GM19468 (cell line): Measurements from ENCODE around the gene PBX4.

ENCODE experiments used
- ATAC-seq: cut with Tn5 transposase; IDR thresholded peaks from one replicate; pipeline ENCODE4 v1.9.1; 2021; ENCODE audit warnings: mild to moderate bottlenecking, moderate library complexity, moderate number of reproducible peaks; ENCODE audit not compliant: unreplicated experiment; ENCODE audit errors: extremely low read depth

The PBX4 gene

GRCh38 chr19:19650331-19650730 lies 31.8 kb upstream of the PBX4 start:
- ATAC-seq, result no peak

DNA sequence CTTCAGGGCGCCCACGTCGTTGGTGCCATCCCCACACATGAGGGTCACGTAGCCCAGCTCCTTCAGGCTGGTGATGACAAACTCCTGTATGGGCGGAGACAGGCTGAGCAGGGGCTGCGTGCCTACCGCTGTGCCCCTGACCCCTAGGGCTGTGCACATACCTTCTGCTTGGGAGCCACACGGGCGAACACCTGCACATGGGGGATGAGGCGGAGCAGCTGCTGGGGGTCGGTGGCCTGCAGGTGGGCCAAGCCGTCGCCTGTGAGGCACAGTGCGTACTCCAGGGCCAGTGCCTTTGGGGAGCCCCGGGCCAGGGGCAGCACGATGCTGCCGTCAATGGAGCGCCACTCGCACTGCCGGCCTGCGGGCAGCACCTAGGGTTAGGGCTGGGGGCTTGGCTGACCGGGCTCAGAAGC lies 31.1 kb upstream of the PBX4 start:
- no peak for ATAC-seq

GRCh38 chr19:19649155-19649554 lies 30.7 kb upstream of the PBX4 start:
- ATAC-seq, result no peak

- no peak for ATAC-seq
Measured at GRCh38 chr19:19647037-19647835, 28.7 kb upstream of the PBX4 start.

GRCh38 chr19:19645233-19645870 lies 26.9 kb upstream of the PBX4 start:
- no peak for ATAC-seq

- no peak for ATAC-seq
Measured at GRCh38 chr19:19644054-19644388, 25.5 kb upstream of the PBX4 start.

GRCh38 chr19:19643158-19644053 lies 24.9 kb upstream of the PBX4 start, which contains the start of gene GMIP:
GMIP (minus strand) TSS chr19:19643657; CDS start chr19:19643529, 128 bp downstream.
- no peak for ATAC-seq

DNA sequence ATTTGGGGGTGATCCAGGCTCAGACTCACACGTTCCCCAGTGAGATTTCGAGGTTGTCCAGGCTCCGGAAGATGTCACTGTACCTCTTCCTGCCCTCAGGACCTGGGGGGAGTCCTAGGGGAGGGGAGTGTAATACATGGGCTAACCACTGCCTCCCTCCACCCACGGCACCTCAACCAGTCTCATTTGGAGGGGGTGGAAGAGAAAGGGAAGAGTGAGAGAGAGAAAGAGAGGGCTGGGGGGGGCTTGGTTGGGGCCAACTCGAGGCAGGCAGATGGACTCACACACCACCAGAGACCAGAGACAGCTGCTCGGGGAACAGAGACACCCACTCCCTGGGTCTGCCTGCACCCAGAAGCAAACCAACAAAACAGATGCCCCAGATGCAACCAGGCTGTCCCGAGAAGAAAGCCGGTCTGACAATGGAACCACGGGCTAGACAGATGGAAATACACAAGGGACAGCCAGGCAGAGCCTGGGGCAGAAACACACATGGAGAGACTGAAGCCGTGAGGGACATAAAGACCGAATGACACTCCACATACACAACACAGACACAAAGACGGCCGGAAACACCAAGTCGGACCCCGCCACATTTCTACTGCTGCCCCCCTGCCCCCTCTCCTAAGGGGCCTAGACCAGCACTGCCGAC lies 24.1 kb upstream of the PBX4 start:
- no peak for ATAC-seq

GRCh38 chr19:19637523-19638251 lies 19.2 kb upstream of the PBX4 start:
- no peak for ATAC-seq

DNA sequence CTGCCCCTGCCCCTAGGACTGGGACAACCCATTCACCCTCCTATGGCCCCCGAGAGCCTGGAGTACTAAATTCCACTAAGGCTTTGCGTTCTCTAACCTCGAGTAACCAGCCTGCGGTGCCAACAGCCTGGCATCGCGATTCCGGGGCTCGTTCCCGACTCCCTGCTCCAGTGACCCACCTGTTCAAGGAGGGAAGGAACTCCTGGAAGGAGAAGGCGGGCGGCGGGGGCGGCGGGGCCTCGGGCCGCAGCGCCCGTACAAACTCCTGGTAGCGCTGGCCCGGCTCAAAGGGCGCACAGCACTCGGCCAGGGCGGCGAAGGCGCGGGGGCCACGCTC lies 18.7 kb upstream of the PBX4 start:
- no peak for ATAC-seq

- ATAC-seq, result no peak
Measured at GRCh38 chr19:19636573-19637185, 18.2 kb upstream of the PBX4 start.

DNA sequence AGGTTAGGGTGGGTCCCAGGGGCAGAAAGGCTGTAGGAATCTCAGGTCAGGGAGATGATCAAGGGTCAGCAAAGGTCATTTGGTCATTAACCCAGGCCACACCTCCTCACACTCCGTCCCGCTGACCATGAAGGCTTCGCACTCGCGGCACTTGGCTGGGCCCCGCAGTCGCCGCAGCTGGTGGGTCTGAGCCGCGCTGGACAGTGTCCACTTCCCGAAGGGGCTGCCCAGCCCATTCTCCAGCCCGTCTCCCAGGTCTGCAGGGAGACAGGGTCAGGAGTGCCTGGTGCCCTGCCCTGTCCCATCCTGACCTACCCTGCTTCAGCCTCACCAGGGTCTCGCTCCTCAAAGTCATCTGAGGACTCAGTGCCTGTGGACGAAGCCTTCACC lies 16.8 kb upstream of the PBX4 start:
- ATAC-seq, result no peak

DNA sequence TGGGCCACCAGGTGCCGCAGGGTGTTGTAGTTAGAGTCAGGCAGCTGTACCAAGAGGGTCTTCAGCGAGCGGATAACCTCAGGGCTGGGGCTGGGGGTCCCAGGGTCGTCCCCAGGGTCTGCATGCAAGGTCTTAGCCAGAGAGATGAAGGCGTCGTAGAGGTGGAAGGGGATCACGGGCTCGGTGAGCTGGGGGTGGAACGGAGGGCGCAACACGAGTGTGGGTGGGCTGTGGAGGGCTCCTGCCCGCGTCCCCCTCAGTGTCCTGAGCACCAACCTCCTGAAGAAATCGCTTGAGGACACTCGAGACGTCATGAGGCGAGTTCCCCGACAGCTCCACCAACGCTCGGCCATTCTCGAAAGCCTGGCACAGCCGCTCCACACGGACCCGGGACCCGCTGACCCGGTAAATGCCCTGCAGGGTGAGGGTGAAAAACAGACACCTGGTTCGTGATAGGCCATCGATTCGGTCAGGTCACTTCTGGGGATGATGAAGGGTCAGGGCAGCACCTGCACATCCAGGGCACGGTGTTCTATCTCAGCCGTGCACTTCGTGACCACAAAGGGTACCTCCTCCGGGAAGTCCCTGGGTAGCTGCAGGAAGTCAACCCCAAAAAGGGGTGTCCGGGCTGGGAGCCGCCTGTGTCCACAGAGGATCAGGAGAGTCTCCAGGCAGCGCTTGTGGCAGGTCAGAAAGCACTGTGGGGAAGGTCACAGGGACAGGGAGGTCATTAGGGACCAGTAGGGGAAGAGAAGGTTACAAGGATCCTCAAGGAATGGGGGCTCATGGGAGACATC lies 16.2 kb upstream of the PBX4 start:
- no peak for ATAC-seq

GRCh38 chr19:19633711-19634515 lies 15.4 kb upstream of the PBX4 start:
- no peak for ATAC-seq

- ATAC-seq, result no peak
Measured at GRCh38 chr19:19632661-19633060, 14.2 kb upstream of the PBX4 start.

GRCh38 chr19:19631346-19631745 lies 12.9 kb upstream of the PBX4 start:
- ATAC-seq, result no peak

DNA sequence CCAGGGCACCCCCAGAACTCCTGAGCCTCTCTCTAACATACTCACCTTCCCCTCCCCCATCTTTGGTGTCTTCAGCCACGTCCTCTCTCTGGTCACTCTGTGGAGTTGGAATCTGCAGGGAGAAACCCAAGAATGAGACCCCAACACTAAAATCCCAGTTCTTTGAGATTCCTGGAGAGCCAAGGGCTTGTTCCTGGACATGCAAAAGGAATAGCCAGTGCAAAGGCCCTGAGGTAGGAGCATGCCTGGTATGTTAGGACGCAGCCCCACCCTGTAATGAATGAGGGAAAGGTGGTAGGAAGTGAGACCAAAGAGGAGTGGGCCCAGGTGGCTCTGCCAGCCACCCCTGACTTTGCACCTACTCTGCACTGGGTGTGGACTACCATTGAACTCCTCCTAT lies 11.9 kb upstream of the PBX4 start:
- ATAC-seq, result no peak

GRCh38 chr19:19630062-19630414 lies 11.6 kb upstream of the PBX4 start:
- ATAC-seq, result no peak
